Nephron progenitor cell (in vitro differentiated cells): Measurements from ENCODE around the gene SYCP1.

Experiments
- DNase-seq: peaks from one replicate; pipeline ENCODE4 v3.0.0; 2021
- H3K27ac Mint-ChIP-seq: 2 replicates; pipeline ENCODE4 v1.8.0; 2021; ENCODE audit warnings: mild to moderate bottlenecking, moderate library complexity, mixed read lengths
- H3K27me3 Mint-ChIP-seq: 2 replicates; pipeline ENCODE4 v1.8.0; 2021; ENCODE audit warnings: mild to moderate bottlenecking, low read depth, mixed read lengths; ENCODE audit not compliant: poor library complexity
- H3K36me3 Mint-ChIP-seq: 2 replicates; pipeline ENCODE4 v1.8.0; 2021; ENCODE audit warnings: low read depth, mixed read lengths
- H3K4me1 Mint-ChIP-seq: 2 replicates; pipeline ENCODE4 v1.8.0; 2021; ENCODE audit warnings: mixed read lengths
- H3K4me3 Mint-ChIP-seq: 2 replicates; pipeline ENCODE4 v1.8.0; 2021; ENCODE audit warnings: mild to moderate bottlenecking, moderate library complexity, mixed read lengths
- H3K9me3 Mint-ChIP-seq: 2 replicates; pipeline ENCODE4 v1.8.0; 2021; ENCODE audit warnings: mild to moderate bottlenecking, moderate library complexity, mixed read lengths
- TF ChIP-seq, protein P1 (sequence below): fragments of 200-600 bp; sonication (generic); IDR thresholded peaks from 2 replicates; pipeline ENCODE4 v1.5.0; 2021; ENCODE audit warnings: antibody characterized with exemption

SYCP1 gene

DNA sequence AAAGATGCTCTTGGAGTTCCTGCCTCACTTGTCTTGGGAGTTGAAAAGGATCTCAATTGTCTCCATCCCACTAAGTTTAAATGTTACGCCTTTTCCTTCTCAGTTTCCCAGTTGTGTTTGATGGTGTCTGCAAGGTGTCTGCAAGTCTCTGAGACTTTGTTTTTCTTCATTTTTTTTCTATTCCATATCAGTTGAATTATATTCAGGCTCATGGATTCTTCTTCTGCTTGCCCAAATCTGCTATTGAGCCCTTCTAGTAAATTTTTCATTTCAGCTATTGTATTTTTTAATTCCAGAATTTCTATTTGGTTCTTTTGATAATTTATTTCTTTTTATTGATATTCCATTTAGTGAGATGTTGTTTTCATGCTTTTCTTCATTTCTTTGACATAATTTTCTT is 127.6 kb downstream of the SYCP1 start:
- H3K4me3 Mint-ChIP-seq: no peak overlapping the region
- DNase-seq: no peak
- TF ChIP-seq, protein P1, sequence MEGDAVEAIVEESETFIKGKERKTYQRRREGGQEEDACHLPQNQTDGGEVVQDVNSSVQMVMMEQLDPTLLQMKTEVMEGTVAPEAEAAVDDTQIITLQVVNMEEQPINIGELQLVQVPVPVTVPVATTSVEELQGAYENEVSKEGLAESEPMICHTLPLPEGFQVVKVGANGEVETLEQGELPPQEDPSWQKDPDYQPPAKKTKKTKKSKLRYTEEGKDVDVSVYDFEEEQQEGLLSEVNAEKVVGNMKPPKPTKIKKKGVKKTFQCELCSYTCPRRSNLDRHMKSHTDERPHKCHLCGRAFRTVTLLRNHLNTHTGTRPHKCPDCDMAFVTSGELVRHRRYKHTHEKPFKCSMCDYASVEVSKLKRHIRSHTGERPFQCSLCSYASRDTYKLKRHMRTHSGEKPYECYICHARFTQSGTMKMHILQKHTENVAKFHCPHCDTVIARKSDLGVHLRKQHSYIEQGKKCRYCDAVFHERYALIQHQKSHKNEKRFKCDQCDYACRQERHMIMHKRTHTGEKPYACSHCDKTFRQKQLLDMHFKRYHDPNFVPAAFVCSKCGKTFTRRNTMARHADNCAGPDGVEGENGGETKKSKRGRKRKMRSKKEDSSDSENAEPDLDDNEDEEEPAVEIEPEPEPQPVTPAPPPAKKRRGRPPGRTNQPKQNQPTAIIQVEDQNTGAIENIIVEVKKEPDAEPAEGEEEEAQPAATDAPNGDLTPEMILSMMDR: no peak
- H3K27ac Mint-ChIP-seq: no peak overlapping the region
- H3K36me3 Mint-ChIP-seq: peaks cover 7% of the 10 kb centered on the region
- peaks cover 29% of the 10 kb centered on the region for H3K9me3 Mint-ChIP-seq
- H3K27me3 Mint-ChIP-seq: no peaks in the 10 kb centered on the region
- H3K4me1 Mint-ChIP-seq: no peaks in the 10 kb centered on the region

- Mint-ChIP-seq H3K27me3 (no peaks in the 10 kb centered on the region), H3K4me1 (no peaks in the 10 kb centered on the region), H3K36me3 (peaks cover 7% of the 10 kb centered on the region), H3K9me3 (peaks cover 45% of the 10 kb centered on the region), H3K27ac (no peak overlapping the region), H3K4me3 (no peak overlapping the region)
- TF ChIP-seq, protein P1: no peak
- no peak for DNase-seq
These were observed 131.6 kb downstream of the SYCP1 start for GRCh38 chr1:114986286-114986685.

DNA sequence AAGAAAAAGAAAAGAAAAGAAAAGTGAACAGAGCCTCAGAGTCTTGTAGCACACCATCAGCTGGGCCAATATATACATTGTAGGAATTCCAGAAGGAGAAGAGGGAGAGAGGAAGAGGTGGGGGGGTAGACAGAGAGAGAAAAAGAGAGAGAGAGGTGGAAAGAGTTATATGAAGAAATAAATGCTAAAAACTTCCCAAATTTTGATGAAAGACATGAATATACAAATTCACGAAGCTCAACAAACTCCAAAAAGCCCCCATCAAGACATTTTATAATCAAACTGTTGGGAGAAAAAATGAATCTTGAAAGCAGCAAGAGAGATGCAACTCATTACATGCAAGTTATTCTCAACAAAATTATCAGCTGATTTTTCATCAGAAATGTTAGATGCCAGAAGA is 133.4 kb downstream of the SYCP1 start:
- TF ChIP-seq, protein P1: no peak
- no peaks in the 10 kb centered on the region for H3K27me3 Mint-ChIP-seq
- no peak overlapping the region for H3K4me3 Mint-ChIP-seq
- no peak for DNase-seq
- peaks cover 29% of the 10 kb centered on the region for H3K9me3 Mint-ChIP-seq
- H3K4me1 Mint-ChIP-seq: no peaks in the 10 kb centered on the region
- H3K27ac Mint-ChIP-seq: no peak overlapping the region
- H3K36me3 Mint-ChIP-seq: peaks cover 4% of the 10 kb centered on the region

DNA sequence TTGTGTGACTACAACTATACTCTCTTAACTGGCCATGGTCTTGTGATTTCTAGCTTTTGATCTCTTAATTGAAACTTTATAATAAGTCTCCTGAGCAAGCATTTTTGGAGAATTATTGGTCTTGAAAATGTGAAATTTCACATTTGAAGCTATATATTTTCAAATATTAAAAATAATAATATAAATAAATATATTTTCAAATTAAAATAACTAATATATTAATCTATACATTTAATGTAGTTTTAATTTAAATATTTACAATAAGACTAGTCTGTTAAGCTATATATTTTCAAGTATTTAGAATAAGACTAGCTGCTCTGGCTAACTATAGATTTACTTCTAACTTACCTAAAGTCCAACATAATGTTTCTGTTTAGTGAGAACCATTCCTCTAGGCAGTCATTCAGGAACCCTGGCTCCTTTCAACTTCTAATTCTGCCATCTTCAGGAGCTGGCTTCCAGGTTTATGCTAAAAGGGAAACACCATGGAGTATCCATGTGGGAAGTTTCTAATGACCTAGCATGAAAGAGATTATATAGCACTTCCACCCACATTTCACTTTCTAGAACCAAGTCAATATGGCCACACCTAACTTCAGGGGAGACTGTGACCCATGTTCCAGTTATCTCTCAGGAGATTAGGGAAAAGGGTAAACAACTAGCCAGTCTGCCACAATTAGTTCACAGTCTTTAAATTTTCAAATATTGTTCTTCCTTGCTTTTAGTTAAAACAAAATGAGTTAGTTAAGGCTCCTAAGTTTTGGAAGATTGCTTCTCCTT is 143.0 kb downstream of the SYCP1 start:
- Mint-ChIP-seq H3K36me3 (no peaks in the 10 kb centered on the region), H3K4me3 (no peak overlapping the region), H3K9me3 (no peaks in the 10 kb centered on the region), H3K27me3 (no peaks in the 10 kb centered on the region), H3K27ac (no peak overlapping the region), H3K4me1 (no peaks in the 10 kb centered on the region)
- no peak for DNase-seq
- TF ChIP-seq, protein P1: no peak

GRCh38 chr1:115006191-115006590 is 151.5 kb downstream of the SYCP1 start:
- Mint-ChIP-seq H3K9me3 (no peaks in the 10 kb centered on the region), H3K4me3 (no peak overlapping the region), H3K27ac (no peak overlapping the region), H3K27me3 (peaks cover 4% of the 10 kb centered on the region), H3K4me1 (no peaks in the 10 kb centered on the region), H3K36me3 (no peaks in the 10 kb centered on the region)
- TF ChIP-seq, protein P1: no peak
- no peak for DNase-seq

DNA sequence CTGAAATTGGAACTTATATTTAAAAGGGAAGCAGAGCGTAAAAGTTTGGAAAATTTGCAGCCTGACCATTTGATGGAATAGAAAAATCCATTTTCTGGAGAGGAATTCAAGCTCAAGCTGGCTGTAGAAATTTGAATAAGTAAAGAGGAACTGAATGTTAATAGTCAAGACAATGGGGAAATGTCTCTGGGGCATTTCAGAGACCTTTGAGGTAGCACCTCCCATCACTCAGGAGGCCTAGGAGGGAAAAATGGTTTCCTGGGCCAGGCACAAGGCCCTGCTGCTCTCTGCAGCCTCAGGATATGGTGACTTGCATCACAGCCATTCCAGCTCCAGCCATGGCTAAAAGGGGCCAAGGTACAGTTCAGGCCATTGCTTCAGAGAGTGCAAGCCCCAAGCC is 157.3 kb downstream of the SYCP1 start:
- H3K9me3 Mint-ChIP-seq: peaks cover 5% of the 10 kb centered on the region
- H3K27ac Mint-ChIP-seq: no peak overlapping the region
- H3K4me3 Mint-ChIP-seq: no peak overlapping the region
- H3K27me3 Mint-ChIP-seq: no peaks in the 10 kb centered on the region
- DNase-seq: no peak
- H3K4me1 Mint-ChIP-seq: no peaks in the 10 kb centered on the region
- TF ChIP-seq, protein P1: no peak
- H3K36me3 Mint-ChIP-seq: no peaks in the 10 kb centered on the region
